Activated naive CD8-positive, alpha-beta T cell treated with anti-CD3 and anti-CD28 coated beads, Interleukin-2, amount 10 ng/mL, durations not matched to agents 7 days and 5 days (primary cell): ENCODE measurements around the gene CCDC182. TPM values are rescaled to one million over a fixed set of nuclear protein-coding genes. Genes with fewer than 3 reads are reported as not detected.

Experiments
- total RNA-seq, 2 experiments: library from RNA; stranded (reverse); gene quantifications; one replicate each; pipeline ENCODE4 v1.2.3, GENCODE V29; 2021

The CCDC182 gene
- total RNA-seq, 2 experiments from 2014 or later: not detected

Other genes with a start within 250 kb of the CCDC182 start
- gene MRPS23, start 104.7 kb upstream of the CCDC182 start, total RNA-seq: 10 to 100 TPM; 32.1 to 38.2 TPM
- 1 to 10 TPM in 1 of 2 experiments, under 1 TPM in 1; 0.28 to 1.2 TPM for gene CUEDC1, start 210.1 kb upstream of the CCDC182 start, total RNA-seq
- gene VEZF1, start 243.0 kb upstream of the CCDC182 start, total RNA-seq: 10 to 100 TPM; 54.0 to 57.8 TPM